ENCODE data around the gene COL21A1. TPM values are rescaled to one million over a fixed set of nuclear protein-coding genes. Genes with fewer than 3 reads are reported as not detected.

Gene COL21A1
- total and polyA plus RNA-seq, 2 of the 4 experiments (the other 2 are of a cell fraction), result 0.05 TPM; not detected in 1

DNA sequence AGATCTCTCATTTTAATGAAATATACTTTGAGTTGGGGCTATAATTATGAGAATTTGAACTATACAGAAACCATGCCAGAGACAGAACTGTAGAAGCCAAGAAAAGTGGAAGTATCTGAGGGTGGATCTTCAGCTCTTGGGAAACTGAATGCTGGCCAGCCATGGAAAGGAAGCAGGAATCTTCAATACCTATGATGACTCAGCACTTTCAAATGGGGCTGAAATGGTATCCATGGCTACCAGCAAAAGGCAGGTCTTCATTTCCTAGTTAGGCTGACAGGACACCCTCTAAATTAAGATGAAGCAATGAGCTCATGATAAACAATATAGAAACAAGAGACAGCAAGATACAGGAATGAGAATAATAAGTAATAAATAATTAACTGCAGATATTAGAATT, 171.3 kb downstream of the COL21A1 start:
- H2AFZ ChIP-seq (replicated peaks; ENCODE audit: low read length, poor library complexity), result no peak overlapping the region
- no peaks in the 10 kb centered on the region for H3K4me1 ChIP-seq (ENCODE audit: control insufficient read depth, insufficient read depth, low read length)
- H3K27ac ChIP-seq (ENCODE audit: insufficient read depth, low read length), result no peak overlapping the region
- no peak overlapping the region for H4K91ac ChIP-seq (ENCODE audit: insufficient read depth, low read depth, low read length)
- no peaks in the 10 kb centered on the region for H3K9me3 ChIP-seq (ENCODE audit: control insufficient read depth, insufficient read depth, low read length)
- no peak overlapping the region for H3K4me2 ChIP-seq (ENCODE audit: low read depth, low read length)
- no peaks in the 10 kb centered on the region for H3K36me3 ChIP-seq (ENCODE audit: control insufficient read depth, insufficient read depth, low read length)
- H3K23ac ChIP-seq (ENCODE audit: low read depth, low read length), result no peak overlapping the region
- H2BK20ac ChIP-seq (ENCODE audit: low read depth, low read length), result no peak overlapping the region
- no TSS peak for BruUV-seq (replicated peaks)
- no peak overlapping the region for H3K14ac ChIP-seq (replicated peaks; ENCODE audit: low read depth, low read length)
- no peak overlapping the region for H2BK5ac ChIP-seq (ENCODE audit: low read depth, low read length, poor library complexity, severe bottlenecking)
- H2AK9ac ChIP-seq (replicated peaks; ENCODE audit: low read depth, low read length, poor library complexity), result no peak overlapping the region
- no peaks in the 10 kb centered on the region for H4K20me1 ChIP-seq (ENCODE audit: insufficient read depth, low read length)
- DNase-seq (no peak), ATAC-seq (ENCODE audit: low read depth) (no peak)
- no peak overlapping the region for H3K4me3 ChIP-seq (ENCODE audit: insufficient read depth, low read depth, low read length)
- H2BK120ac ChIP-seq (ENCODE audit: low read depth, low read length), result no peak overlapping the region
- no peak overlapping the region for H3K56ac ChIP-seq (ENCODE audit: extremely low read depth, insufficient read depth, low read length)
- POLR2A ChIA-PET (ENCODE audit: unreplicated experiment), result no interaction called here
- intact Hi-C loops (cut with micrococcal nuclease) (no loop called here), in situ Hi-C loops (cut with MboI; ENCODE audit: low sequenced_read_pairs) (no loop called here), dilution Hi-C loops (cut with HindIII; ENCODE audit: low sequenced_read_pairs, unreplicated experiment) (no loop called here)
- H2AK5ac ChIP-seq (ENCODE audit: low read depth, low read length), result no peak overlapping the region
- H4K5ac ChIP-seq (ENCODE audit: low read depth, low read length), result no peak overlapping the region
- H4K8ac ChIP-seq (ENCODE audit: low read depth in 2 of 2, low read length in 2 of 2), result no peak overlapping the region
- CTCF ChIA-PET, result no interaction called here
- H2BK15ac ChIP-seq (ENCODE audit: low read depth, low read length), result no peak overlapping the region
- H3K9ac ChIP-seq (ENCODE audit: low read depth, low read length), result no peak overlapping the region
- H3K4ac ChIP-seq (ENCODE audit: low read depth, low read length), result no peak overlapping the region
- no peaks in the 10 kb centered on the region for H3K9me1 ChIP-seq (ENCODE audit: insufficient read depth, low read length)
- H3K79me1 ChIP-seq (ENCODE audit: low read depth in 1 of 2, low read length in 2 of 2), result no peaks in the 10 kb centered on the region
- no peak overlapping the region for H3K18ac ChIP-seq (ENCODE audit: low read depth, low read length)
- TF ChIP-seq NFE2L2 (IDR thresholded peaks at IDR 0.05; ENCODE audit: low read depth, low read length) (peak; percentile 93), RCOR1 (IDR thresholded peaks at IDR 0.05; ENCODE audit: insufficient replicate concordance, low read length) (no peak), MAFK (IDR thresholded peaks at IDR 0.05; ENCODE audit: low read depth, low read length) (peak; percentile 97)
- H3K27me3 ChIP-seq (ENCODE audit: control insufficient read depth, insufficient read depth, low read length), result no peaks in the 10 kb centered on the region

All from IMR-90 (cell line).